ENCODE measurements around the gene SLC43A1.

DNA sequence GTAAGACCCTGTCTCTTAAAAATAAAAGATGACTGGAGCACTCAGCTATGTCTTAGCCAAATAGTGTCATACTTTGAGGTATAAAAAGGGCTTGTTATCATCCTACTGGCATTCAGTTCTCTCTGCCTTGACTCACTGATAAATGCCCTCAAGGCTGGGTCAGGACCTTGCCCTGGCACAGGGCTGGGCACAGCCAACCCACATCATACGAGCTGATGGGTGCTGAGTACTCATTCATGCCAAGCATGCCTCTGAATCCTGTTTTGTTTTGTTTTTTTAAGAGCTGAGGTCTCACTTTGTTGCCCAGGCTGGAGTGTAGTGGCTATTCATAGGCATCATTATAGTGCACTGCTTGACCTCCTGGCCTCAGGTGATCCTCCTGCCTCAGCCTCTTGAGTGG is 23.8 kb upstream of the SLC43A1 start:
- TF ChIP-seq POLR2A (IDR thresholded peaks at IDR 0.05; ENCODE audit: low read depth, low read length) (no peak), POLR2AphosphoS5 (IDR thresholded peaks at IDR 0.05; ENCODE audit: low read depth, low read length) (no peak)
